ENCODE results near the gene IFNK. TPM values are rescaled to one million over a fixed set of nuclear protein-coding genes. Genes with fewer than 3 reads are reported as not detected.

Gene IFNK
- total and polyA plus RNA-seq, 2 donors (not counting 3 experiments of a cell fraction or from before 2014, with no cell fraction given), result not detected

DNA sequence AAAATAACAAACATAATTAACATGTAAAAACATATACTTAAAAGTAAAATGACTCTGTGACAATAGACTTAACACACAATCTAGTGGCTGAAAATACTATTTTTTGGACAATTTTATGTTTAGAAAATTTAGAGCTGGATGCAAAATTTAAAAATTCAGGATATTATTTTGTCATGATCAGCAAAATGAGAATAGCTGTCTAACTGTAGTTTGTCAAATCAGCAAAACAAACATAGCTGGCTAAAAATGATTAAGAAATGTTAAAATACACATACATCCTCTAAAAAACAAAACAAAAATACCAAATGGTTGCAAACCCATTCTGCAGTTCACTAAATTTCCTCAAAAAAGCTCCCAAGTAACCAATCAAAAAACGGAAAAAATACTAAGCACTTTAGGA lies 30.6 kb downstream of the IFNK start:
- CTCF ChIA-PET, result interaction anchor here (2.2 kb wide), 1 partner anchor 222 kb away, joined by 7 read pairs; no protein-coding TSS in a partner anchor
- dilution Hi-C loops (cut with MboI; ENCODE audit: extremely low pct_ligation_motif_present, low sequenced_read_pairs) (no loop called here), intact Hi-C loops (cut with micrococcal nuclease) (no loop called here)
- no peaks in the 10 kb centered on the region for H3K9me1 ChIP-seq (replicated peaks; ENCODE audit: control insufficient read depth, extremely low read depth, insufficient read depth, low read length)
- BruUV-seq (replicated peaks), result no TSS peak
- H3K27me3 ChIP-seq (ENCODE audit: control insufficient read depth in 2 of 2, insufficient read depth in 2 of 2, low read length in 2 of 2), result no peaks in the 10 kb centered on the region
- no peaks in the 10 kb centered on the region for H3K79me2 ChIP-seq (ENCODE audit: control insufficient read depth, insufficient read depth, low read length)
- no peak overlapping the region for H3K4me3 ChIP-seq (replicated peaks in 1 of 3; ENCODE audit: insufficient read depth in 1 of 3, low read depth in 1 of 3, low read length in 3 of 3)
- H3K27ac ChIP-seq (ENCODE audit: insufficient read depth, low read depth, low read length), result no peak overlapping the region
- H3K9me3 ChIP-seq (replicated peaks; ENCODE audit: control insufficient read depth, insufficient read depth, low read length), result no peaks in the 10 kb centered on the region
- H3K9ac ChIP-seq (replicated peaks; ENCODE audit: extremely low read depth, insufficient read depth, low read length), result no peak overlapping the region
- H4K20me1 ChIP-seq (replicated peaks; ENCODE audit: control insufficient read depth, extremely low read depth, insufficient read depth, low read length), result no peaks in the 10 kb centered on the region
- FAIRE-seq, result no peak
- no peak overlapping the region for H2AFZ ChIP-seq (ENCODE audit: low read depth, low read length)
- no peak overlapping the region for H3K4me2 ChIP-seq (ENCODE audit: insufficient read depth, low read length)
- DNase-seq (ENCODE audit: low read depth, low spot score), result no peak
- no peaks in the 10 kb centered on the region for H3K4me1 ChIP-seq (ENCODE audit: control insufficient read depth, extremely low read depth, insufficient read depth, low read length)
- H3K36me3 ChIP-seq (ENCODE audit: control insufficient read depth in 2 of 2, extremely low read depth in 1 of 2, insufficient read depth in 2 of 2, low read length in 2 of 2), result peaks cover 2% of the 10 kb centered on the region in 2 experiments
- POLR2A ChIA-PET, result no interaction called here
- no peak for TF ChIP-seq FOS (IDR thresholded peaks at IDR 0.05; ENCODE audit: borderline replicate concordance, insufficient read depth, low read length)
- TF ChIP-seq GATA2 (IDR thresholded peaks at IDR 0.05; ENCODE audit: insufficient read depth, insufficient read length, low read depth, low read length), result no peak
- TF ChIP-seq, protein P1, sequence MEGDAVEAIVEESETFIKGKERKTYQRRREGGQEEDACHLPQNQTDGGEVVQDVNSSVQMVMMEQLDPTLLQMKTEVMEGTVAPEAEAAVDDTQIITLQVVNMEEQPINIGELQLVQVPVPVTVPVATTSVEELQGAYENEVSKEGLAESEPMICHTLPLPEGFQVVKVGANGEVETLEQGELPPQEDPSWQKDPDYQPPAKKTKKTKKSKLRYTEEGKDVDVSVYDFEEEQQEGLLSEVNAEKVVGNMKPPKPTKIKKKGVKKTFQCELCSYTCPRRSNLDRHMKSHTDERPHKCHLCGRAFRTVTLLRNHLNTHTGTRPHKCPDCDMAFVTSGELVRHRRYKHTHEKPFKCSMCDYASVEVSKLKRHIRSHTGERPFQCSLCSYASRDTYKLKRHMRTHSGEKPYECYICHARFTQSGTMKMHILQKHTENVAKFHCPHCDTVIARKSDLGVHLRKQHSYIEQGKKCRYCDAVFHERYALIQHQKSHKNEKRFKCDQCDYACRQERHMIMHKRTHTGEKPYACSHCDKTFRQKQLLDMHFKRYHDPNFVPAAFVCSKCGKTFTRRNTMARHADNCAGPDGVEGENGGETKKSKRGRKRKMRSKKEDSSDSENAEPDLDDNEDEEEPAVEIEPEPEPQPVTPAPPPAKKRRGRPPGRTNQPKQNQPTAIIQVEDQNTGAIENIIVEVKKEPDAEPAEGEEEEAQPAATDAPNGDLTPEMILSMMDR (IDR thresholded peaks at IDR 0.05; ENCODE audit: extremely low read depth in 1 of 2, insufficient read depth in 1 of 2, low read depth in 1 of 2, low read length in 2 of 2), result no peak
- TF ChIP-seq, protein P2, sequence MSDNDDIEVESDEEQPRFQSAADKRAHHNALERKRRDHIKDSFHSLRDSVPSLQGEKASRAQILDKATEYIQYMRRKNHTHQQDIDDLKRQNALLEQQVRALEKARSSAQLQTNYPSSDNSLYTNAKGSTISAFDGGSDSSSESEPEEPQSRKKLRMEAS (IDR thresholded peaks at IDR 0.05; ENCODE audit: insufficient read depth, insufficient read length), result no peak
- no peak for TF ChIP-seq JUN (IDR thresholded peaks at IDR 0.05; ENCODE audit: borderline replicate concordance, insufficient read depth, insufficient read length, low read depth)
- TF ChIP-seq POLR2AphosphoS5 (IDR thresholded peaks at IDR 0.05; ENCODE audit: insufficient read depth, low read depth, low read length), result no peak
- TF ChIP-seq EZH2 (IDR thresholded peaks at IDR 0.05; ENCODE audit: borderline replicate concordance, low read depth, low read length, severe bottlenecking), result no peak
- no peak for TF ChIP-seq MYC (IDR thresholded peaks at IDR 0.05; ENCODE audit: low read depth, low read length)
- TF ChIP-seq POLR2A (IDR thresholded peaks at IDR 0.05; ENCODE audit: low read depth, low read length), result no peak
